Amygdala (tissue), 56 donors: ENCODE data around the gene AQP11.
"Not testable (repeated sequence)": the region's sequence is repeated elsewhere in the genome, so short reads cannot be mapped to it uniquely, and the experiment has no call there.

Experiments used
- DNase-seq, 56 donors: peaks; one replicate each; lab custom pipeline; 2025; lab: John Stamatoyannopoulos, UW

The AQP11 gene, protein sequence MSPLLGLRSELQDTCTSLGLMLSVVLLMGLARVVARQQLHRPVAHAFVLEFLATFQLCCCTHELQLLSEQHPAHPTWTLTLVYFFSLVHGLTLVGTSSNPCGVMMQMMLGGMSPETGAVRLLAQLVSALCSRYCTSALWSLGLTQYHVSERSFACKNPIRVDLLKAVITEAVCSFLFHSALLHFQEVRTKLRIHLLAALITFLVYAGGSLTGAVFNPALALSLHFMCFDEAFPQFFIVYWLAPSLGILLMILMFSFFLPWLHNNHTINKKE

DNA sequence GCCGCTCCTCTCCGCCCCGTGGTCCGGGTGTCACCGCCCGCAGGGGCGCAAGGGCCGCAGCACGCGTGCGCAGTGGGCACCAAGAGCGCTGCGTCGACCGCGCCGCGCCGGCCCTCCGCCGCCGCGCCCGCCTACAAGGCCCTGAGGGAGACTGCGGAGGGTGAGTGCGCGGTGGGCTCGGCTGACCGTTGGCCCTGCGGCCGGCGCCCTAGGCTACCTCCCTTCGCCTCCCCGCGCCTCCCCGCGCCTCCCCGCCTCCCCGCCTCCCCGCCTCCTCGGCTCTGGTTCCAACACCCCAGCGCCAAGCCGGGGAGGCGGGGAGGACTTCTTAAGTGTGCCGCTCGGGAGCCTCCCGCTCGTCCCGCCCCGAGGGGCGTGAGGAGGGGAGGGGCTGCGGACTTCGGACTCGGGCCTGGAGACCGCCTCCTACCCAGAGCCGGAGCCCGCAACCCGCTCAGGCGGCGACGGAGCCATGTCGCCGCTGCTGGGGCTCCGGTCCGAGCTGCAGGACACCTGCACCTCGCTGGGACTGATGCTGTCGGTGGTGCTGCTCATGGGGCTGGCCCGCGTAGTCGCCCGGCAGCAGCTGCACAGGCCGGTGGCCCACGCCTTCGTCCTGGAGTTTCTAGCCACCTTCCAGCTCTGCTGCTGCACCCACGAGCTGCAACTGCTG, at the start of gene AQP11:
Gene AQP11 (plus strand): TSS at position 433 of the 673 bp plus-strand sequence. CDS start 40 bp downstream, at position 473.
- peak in 55 of 56 donors; percentile 16 to 89 (median 77) for DNase-seq

DNA sequence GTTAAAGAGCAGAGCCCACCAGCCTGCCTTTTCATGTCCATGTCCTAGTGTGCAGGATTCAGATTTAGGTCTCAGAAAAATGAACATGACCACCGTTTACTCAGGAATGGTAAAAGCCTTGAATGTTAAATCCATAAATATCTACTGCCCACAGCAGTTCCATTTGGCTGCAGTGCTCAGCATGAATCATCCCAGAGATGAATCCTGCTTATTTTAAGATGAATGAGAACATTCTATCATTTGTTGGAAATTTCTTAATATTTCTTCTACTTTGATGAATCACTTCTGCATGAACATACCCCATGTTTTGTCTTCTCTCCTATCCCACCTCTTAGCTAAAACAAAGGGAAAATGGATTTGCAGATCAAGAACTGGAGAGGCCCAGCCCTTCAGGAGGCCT, 47.5 kb upstream of the AQP11 start:
- peak in 2 of 56 donors; percentile 12 for DNase-seq

DNA sequence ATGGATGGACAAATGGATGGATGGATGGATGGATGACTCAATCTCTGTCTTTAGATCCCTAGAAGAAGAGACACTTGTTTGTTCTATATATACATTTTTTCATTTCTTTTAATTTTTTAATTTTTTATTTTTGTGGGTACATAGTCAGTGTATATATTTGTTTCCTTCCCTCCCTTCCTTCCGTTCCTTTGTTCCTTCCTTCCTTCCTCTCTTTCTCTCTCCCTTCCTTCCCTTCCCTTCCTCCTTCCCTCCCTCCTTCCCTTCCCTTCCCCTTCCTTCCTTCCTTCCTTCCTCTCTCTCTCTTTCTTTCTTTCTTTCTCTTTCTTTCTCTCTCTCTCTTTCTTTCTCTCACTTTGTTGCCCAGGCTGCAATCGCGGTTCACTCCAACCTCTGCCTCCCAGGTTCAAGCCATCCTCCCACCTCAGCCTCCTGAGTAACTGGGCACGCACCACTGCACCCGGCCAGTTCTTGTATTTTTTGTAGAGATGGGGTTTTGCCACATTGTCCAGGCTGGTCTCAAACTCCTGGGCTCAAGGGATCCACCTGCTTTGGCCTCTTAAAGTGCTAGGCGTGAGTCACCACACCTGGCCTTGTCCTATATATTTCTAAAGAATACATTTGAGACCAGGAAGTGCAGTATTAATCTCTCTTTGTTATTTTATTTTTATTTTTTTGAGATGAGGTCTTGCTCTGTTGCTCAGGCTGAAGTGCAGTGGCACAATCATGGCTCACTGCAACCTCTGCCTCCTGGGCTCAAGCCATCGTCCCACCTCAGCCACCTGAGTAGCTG, 42.5 kb upstream of the AQP11 start:
- no peak for DNase-seq

DNA sequence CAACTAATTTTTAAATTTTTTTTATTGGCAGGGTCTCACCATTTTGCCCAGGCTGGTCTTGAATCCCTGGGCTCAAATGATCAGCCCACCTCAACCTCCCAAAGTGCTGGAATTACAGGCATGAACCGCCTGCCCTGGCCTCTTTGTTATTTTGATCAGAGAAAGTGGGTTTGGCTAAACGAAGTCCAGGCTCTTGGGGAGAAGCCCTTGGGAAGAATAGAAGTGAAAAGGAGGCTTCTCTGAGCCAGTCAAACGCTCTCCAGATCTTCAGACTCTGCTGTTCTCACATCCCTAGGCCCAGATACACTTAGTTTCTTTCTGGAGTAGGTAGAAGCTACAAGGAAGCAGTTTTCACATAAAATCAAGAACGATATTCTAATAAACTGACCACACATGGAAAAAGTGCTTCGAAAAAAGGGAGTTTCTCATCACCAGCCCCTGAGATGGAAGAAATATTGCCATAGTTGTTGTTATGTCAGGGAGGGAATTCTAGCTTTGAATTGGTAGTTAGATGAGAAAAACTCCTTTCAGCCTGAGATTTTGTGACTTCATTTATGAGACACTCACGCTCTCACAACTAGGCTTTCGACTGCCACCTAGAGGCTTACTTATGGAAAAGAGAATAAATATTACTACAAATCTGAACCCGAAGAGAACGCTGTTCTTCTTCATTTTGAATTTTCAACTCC, 41.7 kb upstream of the AQP11 start:
- peak in 19 of 56 donors; percentile 4 to 66 (median 24) for DNase-seq

DNA sequence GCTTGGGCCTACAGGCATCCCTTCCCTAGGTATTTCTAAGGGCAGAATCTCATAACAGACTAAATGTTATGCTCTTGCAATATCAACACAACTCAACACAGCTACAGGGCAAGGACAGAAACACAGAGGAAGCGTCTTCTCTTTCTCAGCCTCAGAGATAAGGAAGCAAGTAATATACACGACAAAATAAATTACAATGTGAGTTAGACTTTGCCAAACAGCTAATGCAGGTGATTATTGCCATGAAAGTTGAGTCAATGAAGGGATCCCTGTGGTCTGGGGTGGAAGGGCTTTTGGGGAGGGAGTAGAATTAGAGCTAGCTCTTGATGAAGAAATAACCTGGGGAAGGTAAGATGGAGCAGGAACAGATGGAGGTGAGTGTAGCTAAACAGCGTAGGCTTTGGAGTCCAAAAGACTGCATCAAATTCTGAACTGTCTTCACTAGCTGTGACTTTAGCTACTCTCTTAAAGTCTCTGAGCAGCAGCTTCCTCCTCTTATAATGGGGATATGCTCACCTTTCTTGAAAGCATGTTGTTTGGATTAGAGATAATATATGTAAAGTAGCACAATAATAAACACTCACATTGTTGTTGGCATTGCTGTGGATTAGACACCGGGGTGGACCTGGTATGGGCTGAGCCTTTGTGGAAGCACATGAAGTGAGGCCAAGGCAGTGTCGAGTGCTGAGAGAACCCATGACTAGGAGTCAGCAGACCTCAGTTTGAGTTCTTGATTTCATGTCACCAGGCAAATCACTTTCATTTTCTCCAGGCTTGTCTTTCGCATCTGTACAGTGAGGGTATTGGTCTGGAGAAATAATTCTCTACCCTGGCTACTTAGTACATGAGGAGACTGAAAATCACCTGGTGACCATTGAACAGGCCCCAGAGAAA, 41.0 kb upstream of the AQP11 start:
- DNase-seq, result no peak

DNA sequence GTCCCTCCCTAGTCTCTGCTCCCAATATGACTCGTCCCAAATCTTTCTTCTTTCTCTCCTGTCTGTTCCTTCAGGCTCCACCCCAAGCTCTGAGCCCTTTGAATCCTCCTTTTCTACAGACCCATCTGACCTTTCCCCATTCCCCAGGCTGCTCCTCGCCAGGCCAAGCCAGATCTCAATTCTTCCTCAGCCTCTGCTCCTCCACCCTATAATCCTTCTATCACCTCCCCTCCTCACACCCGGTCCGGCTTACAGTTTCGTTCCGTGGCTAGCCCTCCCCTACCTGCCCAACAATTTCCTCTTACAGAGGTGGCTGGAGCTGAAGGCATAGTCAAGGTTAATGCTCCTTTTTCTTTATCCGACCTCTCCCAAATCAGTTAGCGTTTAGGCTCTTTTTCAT, 38.3 kb upstream of the AQP11 start:
- DNase-seq, result not testable (repeated sequence)

DNA sequence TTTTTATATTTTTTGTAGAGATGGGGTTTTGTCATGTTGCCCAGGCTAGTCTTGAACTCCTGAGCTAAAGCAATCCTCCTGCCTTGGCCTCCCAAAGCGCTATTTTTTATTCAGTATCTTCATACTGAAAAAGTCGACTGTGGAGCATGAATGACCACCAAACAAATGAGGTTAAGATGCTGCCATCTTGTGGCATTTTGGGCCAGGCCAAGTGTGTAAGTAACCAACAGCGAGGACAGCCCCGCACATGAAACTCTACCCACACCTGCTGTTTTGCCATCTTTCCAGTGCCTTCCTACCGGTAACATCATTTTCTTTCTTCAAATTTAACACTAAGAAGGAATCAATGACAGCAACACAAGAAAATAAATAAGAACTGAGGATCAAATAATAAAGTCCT, 32.2 kb upstream of the AQP11 start:
- peak in 5 of 56 donors; percentile 5 to 39 (median 11) for DNase-seq

DNA sequence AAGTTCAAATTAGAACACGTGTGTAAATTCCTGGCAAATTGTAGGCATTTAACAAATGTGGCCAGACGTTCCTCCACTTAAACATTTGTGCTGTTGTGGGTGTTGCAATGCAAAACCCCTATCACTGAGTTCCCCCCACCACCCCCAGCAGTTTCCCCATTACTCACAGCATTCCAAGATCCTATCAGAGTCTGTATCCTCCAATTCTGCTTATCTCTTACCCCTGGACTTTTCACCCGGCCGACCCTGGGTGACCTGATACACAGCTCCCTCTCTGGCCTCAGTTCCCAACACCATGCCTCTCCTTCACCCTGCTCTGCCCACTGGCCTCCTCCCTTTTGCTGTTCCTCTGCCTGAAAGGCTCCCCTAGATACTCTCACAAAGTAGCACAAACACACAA, 31.4 kb upstream of the AQP11 start:
- no peak for DNase-seq

DNA sequence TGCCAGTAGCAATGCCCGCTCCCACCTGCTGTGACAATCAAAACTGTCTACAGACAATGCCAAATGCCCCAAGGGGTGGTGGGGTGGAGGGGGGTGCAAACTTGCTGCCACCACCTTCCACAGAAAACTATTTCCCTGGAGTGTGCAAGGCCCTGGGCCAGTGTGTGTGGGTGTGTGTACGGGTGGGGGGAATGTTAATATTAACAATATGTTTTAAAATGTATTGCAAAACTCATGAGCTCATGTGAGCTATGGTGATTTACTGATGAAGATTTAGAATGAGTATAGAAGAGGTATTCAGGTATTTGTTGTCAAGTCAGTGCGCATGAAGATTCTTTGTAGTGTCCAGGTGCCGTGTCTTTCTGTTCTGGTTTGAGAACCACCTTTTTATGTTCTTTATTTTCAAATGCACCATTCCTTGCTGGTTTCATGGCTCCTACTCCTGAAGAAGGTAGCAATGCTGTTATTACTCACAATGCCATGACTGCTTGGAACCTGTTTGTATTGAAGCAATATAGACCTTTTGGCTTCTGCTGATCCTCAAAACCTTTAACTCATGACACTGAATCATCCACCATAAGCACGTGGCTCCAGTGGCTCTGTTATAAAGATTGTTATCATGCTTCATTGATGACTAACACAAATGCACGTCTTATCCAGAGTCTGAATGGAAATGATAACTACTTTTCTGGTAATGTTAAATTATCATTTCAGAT, 29.9 kb upstream of the AQP11 start:
- DNase-seq, result no peak

DNA sequence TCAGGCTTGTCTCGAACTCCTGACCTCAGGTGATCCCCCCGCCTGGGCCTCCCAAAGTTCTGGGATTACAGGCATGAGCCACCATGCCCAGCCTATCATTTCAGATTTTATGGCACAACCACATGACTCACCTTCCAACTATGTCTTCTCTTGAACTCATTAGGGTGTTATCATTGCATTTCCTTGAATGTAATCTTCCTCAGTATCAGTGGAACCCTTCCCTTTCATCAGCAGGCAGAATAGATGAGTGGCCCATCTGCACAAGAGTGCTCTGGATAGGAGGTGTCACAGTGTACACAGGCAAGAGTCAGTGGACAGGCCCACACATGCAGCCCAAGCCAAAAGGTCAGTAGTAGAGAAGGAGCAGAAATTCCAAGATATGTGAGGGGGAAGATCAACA, 29.1 kb upstream of the AQP11 start:
- no peak for DNase-seq

DNA sequence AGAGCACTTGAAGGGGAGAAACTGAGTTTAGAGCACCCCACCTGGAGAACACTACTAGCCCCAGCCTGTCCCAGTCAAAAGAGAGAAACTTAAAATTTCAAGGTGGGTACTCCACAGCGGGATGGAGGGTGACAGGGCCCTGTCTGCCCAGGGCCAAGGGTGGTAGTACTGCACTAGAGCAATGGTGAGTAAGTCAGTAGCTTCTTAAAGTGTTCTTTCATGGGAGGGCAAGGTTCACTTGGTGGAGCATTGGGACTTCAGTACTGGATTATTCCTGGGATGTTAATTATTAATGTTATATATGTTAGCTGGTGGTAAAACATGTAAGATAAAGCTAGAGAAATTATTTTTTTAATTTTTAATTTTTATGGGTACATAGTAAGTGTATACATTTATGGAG, 28.5 kb upstream of the AQP11 start:
- DNase-seq, result no peak

DNA sequence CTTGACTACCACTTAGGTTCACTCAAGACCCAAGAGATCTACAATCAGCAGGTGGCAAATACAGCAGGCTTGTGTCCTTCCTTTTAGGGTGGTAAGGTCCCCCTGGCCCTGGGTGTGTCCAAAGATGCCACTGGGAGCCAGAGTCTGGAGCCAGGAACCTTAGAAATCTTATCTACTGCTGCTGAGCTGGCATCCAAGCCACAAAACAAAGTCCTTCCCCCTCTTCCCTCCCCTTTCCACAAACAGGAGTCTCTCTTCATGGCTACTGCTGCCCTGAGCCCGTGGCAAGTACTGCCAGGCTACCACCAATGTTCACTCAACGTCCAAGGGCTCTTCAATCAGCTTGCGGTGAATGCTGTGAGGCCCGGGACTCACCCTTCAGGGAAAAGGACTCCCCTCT, 21.4 kb upstream of the AQP11 start:
- DNase-seq, result no peak

DNA sequence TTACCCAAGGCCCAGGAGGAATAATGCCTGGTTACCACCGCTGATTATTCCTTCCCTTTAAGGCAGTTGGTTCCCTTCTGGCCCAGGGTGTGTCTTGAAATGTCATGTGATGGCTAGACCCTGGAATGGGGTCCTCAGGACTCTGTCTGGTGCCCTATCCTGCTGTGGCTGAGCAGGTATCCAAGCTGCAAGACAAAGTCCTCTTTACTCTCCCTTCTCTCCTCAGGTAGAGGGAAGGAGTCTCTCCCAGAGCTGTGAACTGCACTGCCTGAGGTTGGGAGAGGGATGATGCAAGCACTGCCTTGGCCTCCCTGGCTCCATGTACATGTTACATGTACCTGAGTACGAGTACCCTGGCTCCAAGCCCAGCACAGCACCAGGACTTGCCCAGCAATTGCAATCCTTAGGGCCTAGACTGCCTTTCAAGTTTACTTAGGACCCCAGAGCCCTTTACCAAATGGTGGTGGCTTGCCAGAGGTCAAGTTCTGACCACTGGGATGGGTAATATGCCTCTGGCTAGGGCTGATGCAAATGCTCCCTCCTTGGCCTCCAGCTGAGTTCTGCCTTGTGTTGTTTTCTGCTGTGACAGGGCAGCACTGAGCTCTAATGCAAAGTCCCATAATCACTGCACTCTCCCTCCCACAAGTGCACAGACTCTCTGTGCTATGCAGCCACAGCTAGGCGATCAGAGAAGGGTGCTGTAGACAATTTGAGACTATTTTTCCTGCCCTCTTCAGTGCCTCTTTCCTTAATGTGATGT, 20.7 kb upstream of the AQP11 start:
- no peak for DNase-seq

DNA sequence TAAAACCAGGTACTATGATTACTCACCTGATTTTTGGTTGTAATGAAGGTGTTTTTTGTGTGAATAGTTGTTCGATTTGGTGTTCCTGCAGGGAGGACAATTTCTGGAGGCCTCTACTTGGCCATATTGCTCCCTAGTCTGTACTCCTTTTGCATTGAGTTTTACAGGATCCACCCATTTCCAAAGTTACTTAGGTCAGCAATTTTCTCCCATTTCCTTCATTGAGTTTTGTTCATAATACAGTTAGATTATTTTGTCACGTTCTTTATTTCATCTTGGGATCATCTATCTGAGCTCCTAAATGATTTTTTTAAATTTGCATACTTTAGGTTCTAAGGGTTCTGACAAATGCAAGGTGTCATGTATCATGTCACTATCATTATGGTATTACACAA, 20.1 kb upstream of the AQP11 start:
- no peak for DNase-seq

DNA sequence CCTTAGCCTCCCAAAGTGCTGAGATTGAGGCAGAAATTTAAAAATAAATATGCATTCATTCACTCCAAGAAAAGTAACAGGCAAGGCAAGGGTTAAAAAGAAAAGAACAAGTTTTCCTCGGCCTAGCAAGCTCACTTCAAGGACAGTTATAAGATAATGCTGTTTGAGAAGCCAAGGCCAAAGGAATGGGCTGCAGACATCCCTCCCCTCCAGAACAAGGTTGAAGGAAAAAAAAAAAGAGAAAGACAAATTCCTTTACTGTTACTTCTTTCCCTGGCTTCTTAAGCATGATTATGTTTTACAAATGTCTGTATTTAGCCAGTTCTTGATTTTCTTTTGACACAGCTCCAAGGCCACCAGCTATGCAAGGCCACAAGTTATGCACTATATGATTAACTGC, 18.9 kb upstream of the AQP11 start:
- not testable (repeated sequence) for DNase-seq

DNA sequence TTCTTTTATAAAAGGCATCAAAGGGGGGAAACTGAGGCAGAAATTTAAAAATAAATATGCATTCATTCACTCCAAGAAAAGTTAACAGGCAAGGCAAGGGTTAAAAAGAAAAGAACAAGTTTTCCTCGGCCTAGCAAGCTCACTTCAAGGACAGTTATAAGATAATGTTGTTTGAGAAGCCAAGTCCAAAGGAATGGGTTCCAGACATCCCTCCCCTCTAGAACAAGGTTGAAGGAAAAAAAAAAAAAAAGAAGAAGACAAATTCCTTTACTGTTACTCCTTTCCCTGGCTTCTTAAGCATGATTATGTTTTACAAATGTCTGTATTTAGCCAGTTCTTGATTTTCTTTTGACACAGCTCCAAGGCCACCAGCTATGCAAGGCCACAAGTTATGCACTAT, 14.3 kb upstream of the AQP11 start:
- DNase-seq, result not testable (repeated sequence)

DNA sequence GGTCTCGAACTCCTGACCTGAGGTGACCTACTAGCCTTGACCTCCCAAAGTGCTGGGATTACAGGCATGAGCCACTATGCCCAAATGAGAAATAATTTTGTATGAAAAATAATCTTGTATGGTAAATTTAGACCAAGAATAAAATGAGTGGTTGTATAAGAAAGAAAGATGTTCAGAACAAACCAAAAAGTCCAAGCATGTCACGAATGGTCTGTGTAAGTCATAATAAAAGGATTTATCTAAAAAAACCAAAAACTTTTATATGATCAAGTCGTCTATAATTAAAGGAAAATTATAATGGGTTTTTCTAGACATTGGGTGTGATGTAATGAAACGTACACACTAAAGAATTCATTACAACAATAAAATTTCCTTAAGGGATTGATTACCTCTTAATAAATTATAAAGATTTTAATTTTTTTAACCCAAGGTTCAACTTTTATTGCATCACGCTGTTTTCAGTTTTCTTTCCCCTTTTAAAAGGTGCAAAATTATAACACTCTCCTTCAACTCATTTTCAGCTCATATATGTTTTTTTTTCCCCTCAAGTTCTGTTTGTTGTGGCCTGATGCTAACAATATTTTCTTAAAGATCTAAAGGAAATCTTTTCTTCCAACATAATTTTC, 8.9 kb upstream of the AQP11 start:
- DNase-seq, result no peak

DNA sequence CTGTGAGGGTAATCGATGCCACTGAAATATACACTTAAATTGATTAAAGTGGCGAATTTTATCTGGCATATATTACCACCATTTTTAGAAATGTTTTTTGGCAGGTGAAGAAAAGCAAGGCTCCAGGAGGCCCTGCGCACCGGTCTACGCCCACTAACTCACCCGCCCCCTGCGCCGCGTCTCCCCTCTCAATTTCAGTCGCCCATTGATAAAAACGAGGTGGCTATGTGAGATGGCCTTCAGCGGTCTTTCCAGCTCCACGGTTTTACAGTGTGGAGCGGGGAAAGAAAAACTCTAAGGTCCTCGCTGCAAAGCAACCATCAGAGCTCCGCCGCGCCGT, 602 bp upstream of the AQP11 start:
- no peak for DNase-seq
